ENCODE results near the gene RNF213. TPM values are rescaled to one million over a fixed set of nuclear protein-coding genes. Genes with fewer than 3 reads are reported as not detected.

The RNF213 gene
- total and polyA plus RNA-seq, 4 donors: 45.1 to 78.3 (median 59.3) TPM

DNA sequence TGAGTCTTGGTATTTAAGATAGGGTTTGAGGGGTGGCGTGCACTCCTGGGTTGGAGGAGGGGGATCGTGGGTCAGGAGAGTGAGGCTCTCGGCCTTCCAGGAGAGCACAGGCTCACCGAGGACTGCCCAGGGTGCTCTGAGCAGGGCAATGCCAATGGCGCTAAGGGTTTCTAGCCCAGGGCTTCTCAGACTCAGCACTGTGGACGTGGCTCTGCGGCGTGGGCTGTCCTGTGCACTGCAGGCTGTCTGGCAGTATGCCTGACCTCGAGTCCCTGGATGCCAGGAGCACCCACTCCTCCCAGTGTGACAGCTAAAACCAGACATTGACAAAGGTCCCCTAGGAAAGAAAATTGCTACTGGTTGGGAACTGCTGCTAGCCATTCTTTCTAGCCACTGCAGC is 117.1 kb downstream of the RNF213 start:
- no peak for DNase-seq (ENCODE audit: low read depth in 4 of 6, low spot score in 6 of 6)
- WGBS (ENCODE audit: insufficient coverage): 92% methylated on average over 8 of the region's 9 CpGs
- H3K4me3 ChIP-seq (ENCODE audit: low read depth, low read length): no peak overlapping the region

DNA sequence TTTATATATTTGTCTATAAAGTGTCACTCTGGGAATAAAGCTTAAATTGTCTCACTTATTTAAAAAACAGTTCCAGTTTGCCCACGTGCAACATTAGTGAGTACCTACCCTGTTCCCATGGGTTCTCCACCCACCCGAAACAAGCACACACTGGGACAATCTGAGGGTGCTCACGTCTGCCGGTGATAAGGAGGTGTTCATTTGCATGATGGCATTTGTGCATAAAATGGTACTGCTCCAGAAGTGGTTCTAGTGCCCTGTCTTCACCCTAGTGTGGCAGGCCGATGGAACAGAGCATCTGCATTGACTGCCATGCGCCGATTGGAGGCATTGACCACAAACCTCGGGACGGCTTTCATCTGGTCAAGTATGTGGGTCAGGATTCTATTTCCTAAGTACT is 118.7 kb downstream of the RNF213 start:
- no peaks in the 10 kb centered on the region for H3K27me3 ChIP-seq (ENCODE audit: control insufficient read depth, insufficient read depth, low read length)
- no peak overlapping the region for H3K4me3 ChIP-seq (ENCODE audit: low read depth, low read length)
- peaks cover 37% of the 10 kb centered on the region for H3K36me3 ChIP-seq (ENCODE audit: control insufficient read depth, insufficient read depth, low read length)
- no peak for DNase-seq (ENCODE audit: low read depth in 4 of 6, low spot score in 6 of 6)
- no peak overlapping the region for H3K27ac ChIP-seq (ENCODE audit: low read depth, low read length)
- H3K9me3 ChIP-seq (ENCODE audit: control insufficient read depth, insufficient read depth, low read length): no peaks in the 10 kb centered on the region
- H3K4me1 ChIP-seq (ENCODE audit: control insufficient read depth, insufficient read depth, low read length): no peaks in the 10 kb centered on the region
- 92% methylated on average over 4 of the region's 9 CpGs for WGBS (ENCODE audit: insufficient coverage)

More for the DNA sequence above, 117.1 kb downstream of the RNF213 start:
- Histone ChIP-seq H3K36me3 (ENCODE audit: control insufficient read depth, insufficient read depth, low read length) (peaks cover 52% of the 10 kb centered on the region), H3K27me3 (ENCODE audit: control insufficient read depth, insufficient read depth, low read length) (no peaks in the 10 kb centered on the region), H3K4me1 (ENCODE audit: control insufficient read depth, insufficient read depth, low read length) (no peaks in the 10 kb centered on the region), H3K9me3 (ENCODE audit: control insufficient read depth, insufficient read depth, low read length) (no peaks in the 10 kb centered on the region), H3K27ac (ENCODE audit: low read depth, low read length) (no peak overlapping the region)

DNA sequence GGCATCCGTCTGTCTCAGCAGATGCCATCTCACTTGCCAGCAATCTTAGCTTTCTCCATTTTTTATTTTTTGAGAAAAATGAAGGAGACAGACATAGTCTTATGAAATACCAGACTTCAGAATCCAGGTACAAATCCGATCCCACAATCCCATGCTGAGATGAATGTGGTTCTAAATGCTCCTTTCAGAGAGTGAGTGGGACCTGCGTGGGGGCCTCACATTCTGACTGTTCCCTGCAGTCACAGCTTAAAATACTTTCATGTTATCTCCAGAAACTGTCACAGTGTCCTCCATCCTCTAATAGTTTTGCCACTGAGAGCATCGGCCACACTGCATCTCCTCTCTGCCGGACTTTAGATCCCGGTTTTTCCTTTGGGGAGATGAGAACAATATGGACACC is 119.4 kb downstream of the RNF213 start:
- H3K9me3 ChIP-seq (ENCODE audit: control insufficient read depth, insufficient read depth, low read length): no peaks in the 10 kb centered on the region
- H3K4me1 ChIP-seq (ENCODE audit: control insufficient read depth, insufficient read depth, low read length): no peaks in the 10 kb centered on the region
- DNase-seq (ENCODE audit: low read depth in 4 of 6, low spot score in 6 of 6): no peak
- H3K27ac ChIP-seq (ENCODE audit: low read depth, low read length): no peak overlapping the region
- WGBS (ENCODE audit: insufficient coverage): 88% methylated on average over 4 of the region's 6 CpGs
- H3K36me3 ChIP-seq (ENCODE audit: control insufficient read depth, insufficient read depth, low read length): peaks cover 38% of the 10 kb centered on the region
- no peak overlapping the region for H3K4me3 ChIP-seq (ENCODE audit: low read depth, low read length)
- no peaks in the 10 kb centered on the region for H3K27me3 ChIP-seq (ENCODE audit: control insufficient read depth, insufficient read depth, low read length)

GRCh38 chr17:80380555-80381002 is 119.9 kb downstream of the RNF213 start:
- Histone ChIP-seq H3K36me3 (ENCODE audit: control insufficient read depth, insufficient read depth, low read length) (peaks cover 38% of the 10 kb centered on the region), H3K4me3 (ENCODE audit: low read depth, low read length) (no peak overlapping the region), H3K27me3 (ENCODE audit: control insufficient read depth, insufficient read depth, low read length) (no peaks in the 10 kb centered on the region), H3K4me1 (ENCODE audit: control insufficient read depth, insufficient read depth, low read length) (no peaks in the 10 kb centered on the region), H3K9me3 (ENCODE audit: control insufficient read depth, insufficient read depth, low read length) (no peaks in the 10 kb centered on the region), H3K27ac (ENCODE audit: low read depth, low read length) (no peak overlapping the region)
- 88% methylated on average over 20 of the region's 21 CpGs for WGBS (ENCODE audit: insufficient coverage)
- DNase-seq (ENCODE audit: low read depth in 4 of 6, low spot score in 6 of 6): no peak

DNA sequence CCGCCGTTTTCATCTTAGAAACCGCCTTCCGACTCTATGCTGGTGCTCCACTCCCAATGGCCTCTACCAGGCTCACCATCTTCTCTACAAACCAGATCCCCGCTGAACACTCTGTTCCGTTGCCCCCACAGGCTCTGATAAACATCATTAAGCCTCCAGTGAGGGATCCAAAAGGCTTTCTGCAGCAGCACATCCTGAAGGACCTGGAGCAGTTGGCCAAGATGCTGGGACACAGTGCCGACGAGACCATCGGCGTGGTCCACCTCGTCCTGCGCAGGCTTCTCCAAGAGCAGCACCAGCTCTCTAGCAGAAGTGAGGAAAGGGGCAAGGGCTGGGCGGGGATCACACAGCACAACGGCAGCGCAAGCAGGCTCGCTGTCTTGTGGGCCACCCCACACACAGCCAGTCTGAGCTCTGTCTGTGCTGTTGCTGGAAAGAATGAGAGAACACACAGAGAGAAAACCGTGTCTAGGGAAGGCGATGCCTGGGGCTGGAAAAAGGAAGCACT is 120.8 kb downstream of the RNF213 start:
- Histone ChIP-seq H3K9me3 (ENCODE audit: control insufficient read depth, insufficient read depth, low read length) (no peaks in the 10 kb centered on the region), H3K27ac (ENCODE audit: low read depth, low read length) (no peak overlapping the region), H3K27me3 (ENCODE audit: control insufficient read depth, insufficient read depth, low read length) (no peaks in the 10 kb centered on the region), H3K4me1 (ENCODE audit: control insufficient read depth, insufficient read depth, low read length) (no peaks in the 10 kb centered on the region), H3K36me3 (ENCODE audit: control insufficient read depth, insufficient read depth, low read length) (peaks cover 44% of the 10 kb centered on the region), H3K4me3 (ENCODE audit: low read depth, low read length) (no peak overlapping the region)
- no peak for DNase-seq (ENCODE audit: low read depth in 4 of 6, low spot score in 6 of 6)
- WGBS (ENCODE audit: insufficient coverage): 95% methylated on average over 18 of the region's 18 CpGs

- Histone ChIP-seq H3K4me3 (ENCODE audit: low read depth, low read length) (no peak overlapping the region), H3K36me3 (ENCODE audit: control insufficient read depth, insufficient read depth, low read length) (peaks cover 54% of the 10 kb centered on the region), H3K9me3 (ENCODE audit: control insufficient read depth, insufficient read depth, low read length) (no peaks in the 10 kb centered on the region), H3K4me1 (ENCODE audit: control insufficient read depth, insufficient read depth, low read length) (no peaks in the 10 kb centered on the region), H3K27ac (ENCODE audit: low read depth, low read length) (no peak overlapping the region), H3K27me3 (ENCODE audit: control insufficient read depth, insufficient read depth, low read length) (no peaks in the 10 kb centered on the region)
- DNase-seq (ENCODE audit: low read depth in 4 of 6, low spot score in 6 of 6): no peak
- WGBS (ENCODE audit: insufficient coverage): no CpG with 5 or more reads among the region's 3 CpGs
Measured at GRCh38 chr17:80382446-80382845, 121.8 kb downstream of the RNF213 start.

GRCh38 chr17:80382956-80383355 is 122.3 kb downstream of the RNF213 start:
- Histone ChIP-seq H3K4me1 (ENCODE audit: control insufficient read depth, insufficient read depth, low read length) (no peaks in the 10 kb centered on the region), H3K36me3 (ENCODE audit: control insufficient read depth, insufficient read depth, low read length) (peaks cover 52% of the 10 kb centered on the region), H3K27ac (ENCODE audit: low read depth, low read length) (no peak overlapping the region), H3K4me3 (ENCODE audit: low read depth, low read length) (no peak overlapping the region), H3K27me3 (ENCODE audit: control insufficient read depth, insufficient read depth, low read length) (no peaks in the 10 kb centered on the region), H3K9me3 (ENCODE audit: control insufficient read depth, insufficient read depth, low read length) (no peaks in the 10 kb centered on the region)
- 80% methylated on average over 7 of the region's 8 CpGs for WGBS (ENCODE audit: insufficient coverage)
- no peak for DNase-seq (ENCODE audit: low read depth in 4 of 6, low spot score in 6 of 6)

DNA sequence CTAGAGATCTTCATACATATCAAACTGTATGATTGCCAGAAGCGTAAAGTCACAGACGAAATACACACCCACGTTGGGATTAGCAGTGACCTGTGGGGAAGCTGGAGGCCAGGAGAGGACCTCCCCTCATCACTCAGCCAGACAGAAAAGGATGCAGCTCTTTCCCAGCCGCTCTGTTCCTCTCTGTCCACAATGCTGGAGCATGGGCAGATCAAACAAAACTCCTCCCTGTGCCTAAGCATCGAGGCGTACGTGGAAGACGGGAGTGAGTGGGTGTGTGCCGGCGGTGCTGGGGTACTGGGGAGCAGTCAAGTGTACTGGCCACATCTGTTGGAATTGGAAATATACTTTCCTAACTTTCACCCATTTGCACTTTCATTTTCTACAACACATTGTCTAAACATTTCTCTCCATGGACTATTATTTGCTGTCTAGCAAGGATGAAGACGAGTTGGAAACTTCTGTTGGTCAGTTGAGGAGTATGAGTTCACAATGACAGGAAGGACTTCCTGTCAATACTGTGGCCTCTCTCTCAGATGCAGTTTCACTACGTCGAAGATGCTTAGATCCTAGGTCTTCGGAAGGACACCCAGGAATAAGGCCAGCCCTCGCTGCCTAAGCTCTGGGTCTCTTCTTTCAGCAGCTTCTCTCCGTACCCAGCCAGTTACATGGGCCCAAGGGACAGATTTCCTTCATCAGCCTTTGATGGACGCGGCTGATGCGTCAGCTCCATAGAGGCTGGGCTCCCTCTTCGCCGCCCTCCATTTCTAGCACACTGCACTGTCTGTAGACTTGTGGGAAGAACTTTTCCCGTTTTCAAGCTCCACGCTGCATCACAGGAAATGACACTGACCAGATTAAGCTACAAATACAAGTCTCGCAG is 123.7 kb downstream of the RNF213 start:
- no peak overlapping the region for H3K4me3 ChIP-seq (ENCODE audit: low read depth, low read length)
- peaks cover 58% of the 10 kb centered on the region for H3K36me3 ChIP-seq (ENCODE audit: control insufficient read depth, insufficient read depth, low read length)
- no peak for DNase-seq (ENCODE audit: low read depth in 4 of 6, low spot score in 6 of 6)
- H3K9me3 ChIP-seq (ENCODE audit: control insufficient read depth, insufficient read depth, low read length): no peaks in the 10 kb centered on the region
- no peak overlapping the region for H3K27ac ChIP-seq (ENCODE audit: low read depth, low read length)
- peaks cover 2% of the 10 kb centered on the region for H3K4me1 ChIP-seq (ENCODE audit: control insufficient read depth, insufficient read depth, low read length)
- H3K27me3 ChIP-seq (ENCODE audit: control insufficient read depth, insufficient read depth, low read length): no peaks in the 10 kb centered on the region
- WGBS (ENCODE audit: insufficient coverage): 93% methylated on average over 12 of the region's 24 CpGs

- WGBS (ENCODE audit: insufficient coverage): 93% methylated on average over 6 of the region's 9 CpGs
- H3K27ac ChIP-seq (ENCODE audit: low read depth, low read length): no peak overlapping the region
- no peak for DNase-seq (ENCODE audit: low read depth in 4 of 6, low spot score in 6 of 6)
- no peaks in the 10 kb centered on the region for H3K9me3 ChIP-seq (ENCODE audit: control insufficient read depth, insufficient read depth, low read length)
- no peaks in the 10 kb centered on the region for H3K27me3 ChIP-seq (ENCODE audit: control insufficient read depth, insufficient read depth, low read length)
- H3K36me3 ChIP-seq (ENCODE audit: control insufficient read depth, insufficient read depth, low read length): peaks cover 65% of the 10 kb centered on the region
- H3K4me3 ChIP-seq (ENCODE audit: low read depth, low read length): no peak overlapping the region
- peaks cover 8% of the 10 kb centered on the region for H3K4me1 ChIP-seq (ENCODE audit: control insufficient read depth, insufficient read depth, low read length)
Measured at GRCh38 chr17:80385046-80385445, 124.4 kb downstream of the RNF213 start.

- DNase-seq (ENCODE audit: low read depth in 4 of 6, low spot score in 6 of 6): no peak
- Histone ChIP-seq H3K4me1 (ENCODE audit: control insufficient read depth, insufficient read depth, low read length) (peaks cover 8% of the 10 kb centered on the region), H3K27me3 (ENCODE audit: control insufficient read depth, insufficient read depth, low read length) (no peaks in the 10 kb centered on the region), H3K36me3 (ENCODE audit: control insufficient read depth, insufficient read depth, low read length) (peaks cover 65% of the 10 kb centered on the region), H3K4me3 (ENCODE audit: low read depth, low read length) (no peak overlapping the region), H3K27ac (ENCODE audit: low read depth, low read length) (no peak overlapping the region), H3K9me3 (ENCODE audit: control insufficient read depth, insufficient read depth, low read length) (no peaks in the 10 kb centered on the region)
- 93% methylated on average over 14 of the region's 14 CpGs for WGBS (ENCODE audit: insufficient coverage)
Measured at GRCh38 chr17:80386341-80386740, 125.7 kb downstream of the RNF213 start.

Measured in spinal cord (tissue), 10 donors.